Osteoblast (primary cell): ENCODE measurements around the gene HELZ. TPM values are rescaled to one million over a fixed set of nuclear protein-coding genes. Genes with fewer than 3 reads are reported as not detected.
A peak's percentile ranks its signal among the peaks of the same experiment; 100 is the strongest.

Source experiments
- DNase-seq: peaks from one replicate; pipeline ENCODE4 v3.0.0; 2011; ENCODE audit warnings: low spot score, mixed read lengths; ENCODE audit not compliant: insufficient read length; ENCODE audit errors: missing footprints
- H2AFZ ChIP-seq: 2 replicates; pipeline ENCODE4 v1.6.0; 2011; ENCODE audit warnings: mild to moderate bottlenecking, low read length
- H3K27ac ChIP-seq: 2 replicates; pipeline ENCODE4 v1.5.1; 2011; ENCODE audit warnings: mild to moderate bottlenecking, low read depth, low read length, moderate library complexity
- H3K27me3 ChIP-seq: 2 replicates; pipeline ENCODE4 v1.6.0; 2012; ENCODE audit warnings: mild to moderate bottlenecking, control low read depth, inconsistent platforms, low read length, moderate library complexity; ENCODE audit not compliant: insufficient read depth
- H3K36me3 ChIP-seq: 2 replicates; pipeline ENCODE4 v1.5.1; 2011; ENCODE audit warnings: mild to moderate bottlenecking, low read length, control low read depth, moderate library complexity; ENCODE audit not compliant: insufficient read depth
- H3K4me1 ChIP-seq: 2 replicates; pipeline ENCODE4 v1.5.1; 2011; ENCODE audit warnings: mild to moderate bottlenecking, low read length, control low read depth, moderate library complexity; ENCODE audit not compliant: insufficient read depth
- H3K4me2 ChIP-seq: 2 replicates; pipeline ENCODE4 v1.6.0; 2011; ENCODE audit warnings: mild to moderate bottlenecking, low read length; ENCODE audit not compliant: insufficient read depth
- H3K4me3 ChIP-seq: fragments of 200-600 bp; sonication (generic); 3 replicates; pipeline ENCODE4 v1.5.1; 2012; ENCODE audit warnings: mild to moderate bottlenecking, low read length, inconsistent platforms; ENCODE audit not compliant: insufficient read depth
- H3K79me2 ChIP-seq: 2 replicates; pipeline ENCODE4 v1.6.0; 2012; ENCODE audit warnings: mild to moderate bottlenecking, low read length, control low read depth, inconsistent platforms; ENCODE audit not compliant: insufficient read depth
- H3K9me3 ChIP-seq: 2 replicates; pipeline ENCODE4 v1.5.1; 2011; ENCODE audit warnings: low read depth, low read length, control low read depth
- H4K20me1 ChIP-seq: 2 replicates; pipeline ENCODE4 v1.6.0; 2012; ENCODE audit warnings: mild to moderate bottlenecking, low read length, control low read depth; ENCODE audit not compliant: insufficient read depth
- total RNA-seq: library from RNA; depleted of rRNA; stranded (reverse); fragments of >200 nt; gene quantifications from 2 replicates; pipeline ENCODE4 v1.2.3, GENCODE V29; 2012
- TF ChIP-seq, protein P1 (sequence below): IDR thresholded peaks from 2 replicates; pipeline ENCODE4 v1.5.1; 2011; ENCODE audit warnings: mild to moderate bottlenecking, low read depth, low read length, moderate library complexity; ENCODE audit errors: extremely low read depth

The HELZ gene
- total RNA-seq, 1 donor, result 56.8 TPM

GRCh38 chr17:67279115-67279514, 34.1 kb upstream of the HELZ start:
- Histone ChIP-seq H4K20me1 (no peaks in the 10 kb centered on the region), H3K27ac (no peak overlapping the region), H2AFZ (no peak overlapping the region), H3K27me3 (no peaks in the 10 kb centered on the region), H3K36me3 (no peaks in the 10 kb centered on the region), H3K4me3 (no peak overlapping the region), H3K4me1 (no peaks in the 10 kb centered on the region), H3K9me3 (no peaks in the 10 kb centered on the region), H3K4me2 (no peak overlapping the region), H3K79me2 (no peaks in the 10 kb centered on the region)
- TF ChIP-seq, protein P1, sequence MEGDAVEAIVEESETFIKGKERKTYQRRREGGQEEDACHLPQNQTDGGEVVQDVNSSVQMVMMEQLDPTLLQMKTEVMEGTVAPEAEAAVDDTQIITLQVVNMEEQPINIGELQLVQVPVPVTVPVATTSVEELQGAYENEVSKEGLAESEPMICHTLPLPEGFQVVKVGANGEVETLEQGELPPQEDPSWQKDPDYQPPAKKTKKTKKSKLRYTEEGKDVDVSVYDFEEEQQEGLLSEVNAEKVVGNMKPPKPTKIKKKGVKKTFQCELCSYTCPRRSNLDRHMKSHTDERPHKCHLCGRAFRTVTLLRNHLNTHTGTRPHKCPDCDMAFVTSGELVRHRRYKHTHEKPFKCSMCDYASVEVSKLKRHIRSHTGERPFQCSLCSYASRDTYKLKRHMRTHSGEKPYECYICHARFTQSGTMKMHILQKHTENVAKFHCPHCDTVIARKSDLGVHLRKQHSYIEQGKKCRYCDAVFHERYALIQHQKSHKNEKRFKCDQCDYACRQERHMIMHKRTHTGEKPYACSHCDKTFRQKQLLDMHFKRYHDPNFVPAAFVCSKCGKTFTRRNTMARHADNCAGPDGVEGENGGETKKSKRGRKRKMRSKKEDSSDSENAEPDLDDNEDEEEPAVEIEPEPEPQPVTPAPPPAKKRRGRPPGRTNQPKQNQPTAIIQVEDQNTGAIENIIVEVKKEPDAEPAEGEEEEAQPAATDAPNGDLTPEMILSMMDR, result no peak
- no peak for DNase-seq

GRCh38 chr17:67278363-67278762, 33.4 kb upstream of the HELZ start:
- H3K79me2 ChIP-seq, result no peaks in the 10 kb centered on the region
- no peaks in the 10 kb centered on the region for H3K36me3 ChIP-seq
- TF ChIP-seq, protein P1, result no peak
- no peak overlapping the region for H3K4me3 ChIP-seq
- no peak overlapping the region for H2AFZ ChIP-seq
- no peaks in the 10 kb centered on the region for H3K9me3 ChIP-seq
- H4K20me1 ChIP-seq, result no peaks in the 10 kb centered on the region
- no peak overlapping the region for H3K4me2 ChIP-seq
- H3K27ac ChIP-seq, result no peak overlapping the region
- no peak for DNase-seq
- H3K27me3 ChIP-seq, result no peaks in the 10 kb centered on the region
- H3K4me1 ChIP-seq, result no peaks in the 10 kb centered on the region

GRCh38 chr17:67276075-67276474, 31.1 kb upstream of the HELZ start:
- DNase-seq, result no peak
- H3K79me2 ChIP-seq, result no peaks in the 10 kb centered on the region

GRCh38 chr17:67274466-67274865, 29.5 kb upstream of the HELZ start:
- Histone ChIP-seq H3K4me3 (no peak overlapping the region), H3K4me1 (no peaks in the 10 kb centered on the region), H3K9me3 (no peaks in the 10 kb centered on the region), H3K27me3 (no peaks in the 10 kb centered on the region), H4K20me1 (no peaks in the 10 kb centered on the region), H3K36me3 (no peaks in the 10 kb centered on the region), H2AFZ (no peak overlapping the region), H3K27ac (no peak overlapping the region), H3K79me2 (no peaks in the 10 kb centered on the region), H3K4me2 (no peak overlapping the region)
- peak; percentile 76 for DNase-seq
- TF ChIP-seq, protein P1, result no peak

More at GRCh38 chr17:67276075-67276474, 31.1 kb upstream of the HELZ start:
- Histone ChIP-seq H3K4me3 (no peak overlapping the region), H4K20me1 (no peaks in the 10 kb centered on the region), H3K4me1 (no peaks in the 10 kb centered on the region), H3K36me3 (no peaks in the 10 kb centered on the region), H3K27me3 (no peaks in the 10 kb centered on the region), H2AFZ (no peak overlapping the region), H3K9me3 (no peaks in the 10 kb centered on the region), H3K27ac (no peak overlapping the region), H3K4me2 (no peak overlapping the region)
- TF ChIP-seq, protein P1, result no peak
